ENCODE results near the gene SPIB.
"Not testable (repeated sequence)": the region's sequence is repeated elsewhere in the genome, so short reads cannot be mapped to it uniquely, and the experiment has no call there.

SPIB gene

DNA sequence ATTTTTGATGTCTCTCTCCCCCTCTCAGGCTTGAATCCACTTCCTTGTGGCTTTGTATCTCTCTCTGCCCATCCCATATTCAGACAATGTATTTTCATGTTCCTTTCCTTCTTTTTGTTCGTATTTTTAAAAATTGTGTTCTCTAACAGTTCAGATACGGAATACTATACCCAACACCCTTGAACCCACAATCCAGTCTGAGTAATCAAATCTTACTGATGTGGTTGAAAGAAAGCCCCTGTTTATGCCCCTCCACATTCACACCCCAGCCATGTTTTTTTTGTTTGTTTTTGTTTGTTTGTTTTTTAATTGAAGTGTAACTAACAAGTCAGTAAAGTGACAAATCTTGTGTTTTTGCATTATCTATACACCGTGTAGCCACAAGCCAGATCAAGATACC lies 1.4 kb downstream of the SPIB start:
- no peak for DNase-seq

DNA sequence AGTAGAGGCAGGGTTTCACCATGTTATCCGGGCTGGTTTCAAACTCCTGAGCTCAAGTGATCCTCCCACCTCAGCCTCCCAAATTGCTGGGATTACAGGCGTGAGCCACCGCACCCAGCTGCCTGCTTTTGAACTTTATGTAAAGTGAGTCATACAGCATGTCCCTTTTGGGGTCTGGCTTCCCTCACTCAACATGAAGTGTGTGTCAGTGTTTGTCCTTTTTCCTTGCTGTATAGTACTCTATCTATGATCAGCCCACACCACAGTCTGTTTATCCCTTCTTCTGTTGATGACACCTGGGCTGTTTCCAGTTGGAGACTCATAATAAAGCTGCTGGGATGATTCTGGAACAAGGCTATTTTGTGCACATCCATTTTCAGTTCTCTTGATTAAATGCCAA lies 2.1 kb downstream of the SPIB start:
- DNase-seq, result no peak

GRCh38 chr19:50422397-50423278 lies 3.9 kb downstream of the SPIB start:
- no peak for DNase-seq

DNA sequence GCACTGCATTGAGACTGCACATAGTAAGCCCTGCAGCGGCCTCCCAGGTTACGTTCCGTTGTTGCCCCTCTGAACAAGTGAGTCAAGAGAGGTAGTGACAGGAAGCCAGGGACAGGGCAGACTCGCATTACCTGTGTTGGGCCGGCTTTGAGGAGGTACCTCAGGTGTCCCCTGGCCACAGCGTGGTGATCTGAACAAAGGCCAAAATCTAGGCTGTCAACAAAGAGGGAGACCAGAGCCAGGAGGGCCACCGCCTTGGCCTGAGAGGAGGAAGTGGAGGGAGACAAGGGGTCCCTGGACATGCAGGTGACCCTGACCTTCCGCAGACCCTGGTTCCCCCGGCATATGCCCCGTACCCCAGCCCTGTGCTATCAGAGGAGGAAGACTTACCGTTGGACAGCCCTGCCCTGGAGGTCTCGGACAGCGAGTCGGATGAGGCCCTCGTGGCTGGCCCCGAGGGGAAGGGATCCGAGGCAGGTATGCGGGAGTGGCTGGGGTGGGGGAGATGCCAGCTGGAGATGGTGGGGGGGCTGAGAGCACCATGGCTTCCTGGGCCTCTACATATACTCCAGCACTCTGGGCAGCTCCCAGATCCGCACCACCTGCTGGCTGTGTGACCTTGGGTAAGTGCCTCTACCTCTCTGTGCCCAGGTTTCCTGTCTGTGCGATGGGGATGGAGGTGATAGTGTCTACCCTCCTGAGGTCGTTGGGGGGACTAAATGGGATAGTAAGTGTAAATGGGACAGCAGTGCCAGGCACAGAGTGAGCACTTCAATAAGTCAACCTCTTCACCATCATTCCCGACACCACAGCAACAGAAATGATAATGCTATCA lies 4.8 kb downstream of the SPIB start:
- no peak for DNase-seq

DNA sequence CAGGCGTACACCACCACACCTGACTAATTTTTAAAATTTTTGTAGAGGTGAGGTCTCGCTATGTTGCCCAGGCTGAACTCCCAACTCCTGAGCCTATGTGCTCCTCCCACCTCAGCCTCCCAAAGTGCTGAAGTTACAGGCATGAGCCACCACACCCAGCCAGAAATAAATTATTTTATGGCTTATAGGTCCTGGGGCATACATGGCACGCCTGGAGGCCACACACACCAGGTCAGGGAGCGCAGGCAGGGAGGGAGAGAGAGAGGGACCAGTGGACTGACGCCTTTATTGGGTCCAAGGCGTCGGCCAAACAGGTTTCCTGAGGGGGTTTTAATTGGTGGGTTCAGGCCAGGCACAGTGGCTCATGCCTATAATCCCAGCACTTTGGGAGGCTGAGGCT lies 6.8 kb downstream of the SPIB start:
- DNase-seq, result no peak

DNA sequence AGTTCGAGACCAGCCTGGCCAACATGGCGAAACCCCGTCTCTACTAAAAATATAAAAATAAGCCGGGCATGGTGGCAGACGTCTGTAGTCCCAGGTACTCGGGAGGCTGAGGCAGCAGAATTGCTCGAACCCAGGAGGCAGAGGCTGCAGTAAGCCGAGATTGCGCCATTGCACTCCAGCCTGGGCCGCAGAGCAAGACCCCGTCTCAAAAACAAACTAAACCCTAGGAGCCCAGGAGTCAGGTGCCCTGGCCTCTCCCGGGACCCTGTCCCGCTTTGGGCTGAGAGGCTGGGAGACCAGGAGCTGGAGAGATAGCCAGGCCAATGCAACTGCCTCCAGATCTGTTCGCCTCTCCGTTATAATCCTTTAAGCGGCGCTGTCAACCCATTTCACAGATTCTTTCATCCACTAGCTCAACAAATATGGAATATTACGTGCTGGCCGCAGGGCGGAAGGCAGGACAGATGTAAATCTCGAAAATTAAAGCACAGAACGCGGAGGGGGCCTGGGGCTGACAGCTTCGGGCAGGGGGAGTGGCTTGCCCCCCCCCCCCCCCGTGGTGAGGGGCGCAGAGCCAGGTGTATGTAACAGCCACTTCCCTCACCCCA lies 8.7 kb downstream of the SPIB start:
- no peak for DNase-seq

DNA sequence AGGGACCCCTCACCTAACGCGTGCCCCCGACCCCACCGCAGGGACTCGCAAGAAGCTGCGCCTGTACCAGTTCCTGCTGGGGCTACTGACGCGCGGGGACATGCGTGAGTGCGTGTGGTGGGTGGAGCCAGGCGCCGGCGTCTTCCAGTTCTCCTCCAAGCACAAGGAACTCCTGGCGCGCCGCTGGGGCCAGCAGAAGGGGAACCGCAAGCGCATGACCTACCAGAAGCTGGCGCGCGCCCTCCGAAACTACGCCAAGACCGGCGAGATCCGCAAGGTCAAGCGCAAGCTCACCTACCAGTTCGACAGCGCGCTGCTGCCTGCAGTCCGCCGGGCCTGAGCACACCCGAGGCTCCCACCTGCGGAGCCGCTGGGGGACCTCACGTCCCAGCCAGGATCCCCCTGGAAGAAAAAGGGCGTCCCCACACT lies 9.3 kb downstream of the SPIB start:
- peak; percentile 85 for DNase-seq

DNA sequence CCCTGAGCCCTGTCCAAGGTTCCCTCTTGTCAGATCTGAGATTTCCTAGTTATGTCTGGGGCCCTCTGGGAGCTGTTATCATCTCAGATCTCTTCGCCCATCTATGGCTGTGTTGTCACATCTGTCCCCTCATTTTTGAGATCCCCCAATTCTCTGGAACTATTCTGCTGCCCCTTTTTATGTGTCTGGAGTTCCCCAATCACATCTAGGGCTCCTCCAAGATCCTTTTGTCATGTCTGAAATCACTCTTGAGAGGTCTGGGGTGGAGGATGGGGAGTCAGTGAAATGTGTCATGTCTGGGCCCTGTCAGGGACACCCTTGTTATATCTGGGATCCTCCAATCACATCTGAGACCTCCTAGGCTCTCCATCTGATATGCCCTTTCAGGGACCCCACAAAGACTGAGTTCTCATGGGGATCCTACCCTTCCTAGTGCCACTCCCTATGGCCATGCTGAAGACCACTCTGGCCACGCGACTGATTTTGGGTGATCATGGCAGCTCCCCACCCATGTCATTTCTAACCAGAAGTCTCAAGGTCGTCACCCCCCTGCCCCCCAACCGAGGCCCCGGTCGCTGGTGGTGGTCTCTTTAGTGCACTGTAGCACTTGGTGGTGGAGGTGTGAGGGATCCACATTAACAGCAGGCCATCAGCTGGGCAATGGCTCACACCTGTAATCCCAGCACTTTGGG lies 10.2 kb downstream of the SPIB start:
- no peak for DNase-seq

GRCh38 chr19:50430888-50431342 lies 12.2 kb downstream of the SPIB start:
- DNase-seq, result no peak

GRCh38 chr19:50431343-50432220 lies 12.8 kb downstream of the SPIB start:
- DNase-seq, result peak; percentile 89

- DNase-seq, result no peak
Measured at GRCh38 chr19:50432221-50433028, 13.7 kb downstream of the SPIB start, which contains the start of gene MYBPC2. Gene MYBPC2, plus strand, starts transcription at chr19:50432892. Its CDS starts 62 bp downstream, at chr19:50432954.

DNA sequence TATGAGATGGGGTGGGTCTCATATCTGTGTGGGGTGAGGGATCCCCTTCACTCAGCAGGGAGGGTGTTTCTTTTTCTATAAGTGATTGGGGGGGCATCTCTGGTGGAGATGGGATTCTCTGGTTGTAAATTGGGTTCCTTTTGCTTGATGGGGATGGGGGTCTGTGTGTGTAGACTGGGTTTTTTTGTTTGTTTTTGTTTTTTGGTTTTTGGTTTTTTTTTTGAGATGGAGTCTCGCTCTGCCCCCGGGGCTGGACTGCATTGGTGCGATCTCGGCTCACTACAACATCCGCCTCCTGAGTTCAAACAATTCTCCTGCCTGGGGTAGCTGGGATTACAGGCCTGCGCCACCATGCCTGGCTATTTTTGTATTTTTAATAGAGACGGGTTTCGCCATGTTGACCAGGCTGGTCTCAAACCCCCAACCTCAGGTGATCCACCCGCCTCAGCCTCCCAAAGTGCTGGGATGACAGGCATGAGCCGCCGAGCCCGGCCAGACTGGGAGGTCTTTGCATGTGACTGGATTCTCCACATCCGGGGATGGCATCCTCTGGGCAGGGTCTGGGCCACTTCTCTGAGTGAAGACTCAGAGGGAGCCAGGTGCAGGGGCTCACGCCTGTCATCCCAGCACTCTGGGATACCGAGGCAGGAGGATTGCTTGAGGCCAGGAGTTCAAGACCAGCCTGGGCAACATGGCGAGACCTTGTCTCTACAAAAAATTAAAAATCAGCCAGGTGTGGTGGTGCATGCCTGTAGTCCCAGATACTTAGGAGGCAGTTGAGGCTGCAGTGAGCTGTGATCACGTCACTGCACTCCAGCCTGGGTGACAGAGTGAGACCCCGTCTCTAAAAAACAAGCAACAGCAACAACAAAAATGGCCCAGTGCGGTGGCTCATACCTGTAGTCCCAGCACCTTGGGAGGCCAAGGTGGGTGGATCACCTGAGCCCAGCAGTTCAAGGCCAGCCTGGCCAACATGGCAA lies 14.8 kb downstream of the SPIB start:
- DNase-seq, result no peak

DNA sequence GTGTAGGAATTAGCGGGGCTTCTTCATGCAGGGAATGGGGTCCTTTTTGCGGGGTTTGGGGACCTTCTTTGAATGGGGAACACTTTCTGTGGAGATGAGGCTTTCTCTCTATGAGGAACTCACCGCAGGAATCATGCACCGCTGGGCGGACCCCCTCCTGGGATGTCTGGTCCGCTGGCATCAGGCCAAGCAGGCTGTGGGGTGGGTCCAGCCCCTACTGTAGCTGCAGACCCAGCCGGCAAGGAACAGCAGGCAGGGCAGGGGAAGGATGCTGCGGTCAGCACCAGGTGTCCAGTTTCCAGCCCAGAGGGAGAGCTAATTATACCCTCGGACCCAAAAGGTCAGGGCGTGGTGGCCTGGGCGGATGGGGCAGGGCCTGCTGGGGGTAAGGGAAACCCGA lies 15.8 kb downstream of the SPIB start:
- no peak for DNase-seq

GRCh38 chr19:50435221-50435620 lies 16.5 kb downstream of the SPIB start:
- no peak for DNase-seq

DNA sequence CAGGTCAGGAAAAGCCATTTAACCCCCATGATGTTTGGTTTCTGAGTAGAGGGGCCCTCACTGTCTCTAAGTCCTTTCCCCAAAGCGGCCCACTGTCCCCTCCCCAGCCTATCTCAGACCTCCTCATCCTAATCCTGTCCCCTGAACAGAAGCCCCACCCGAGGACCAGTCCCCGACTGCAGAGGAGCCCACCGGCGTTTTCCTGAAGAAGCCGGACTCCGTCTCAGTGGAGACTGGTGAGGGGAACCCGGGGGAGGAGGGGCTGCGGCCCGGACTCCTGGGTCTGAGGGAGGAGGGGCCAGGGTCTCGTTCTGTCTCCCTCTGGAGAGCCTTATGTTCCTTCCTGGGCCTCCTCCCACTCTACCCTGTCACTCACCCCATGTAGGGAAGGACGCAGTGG lies 16.9 kb downstream of the SPIB start:
- no peak for DNase-seq

GRCh38 chr19:50437862-50438449 lies 19.2 kb downstream of the SPIB start:
- DNase-seq, result no peak

- DNase-seq, result not testable (repeated sequence)
Measured at GRCh38 chr19:50439130-50439529, 20.4 kb downstream of the SPIB start.

- no peak for DNase-seq
Measured at GRCh38 chr19:50444059-50444458, 25.3 kb downstream of the SPIB start.

DNA sequence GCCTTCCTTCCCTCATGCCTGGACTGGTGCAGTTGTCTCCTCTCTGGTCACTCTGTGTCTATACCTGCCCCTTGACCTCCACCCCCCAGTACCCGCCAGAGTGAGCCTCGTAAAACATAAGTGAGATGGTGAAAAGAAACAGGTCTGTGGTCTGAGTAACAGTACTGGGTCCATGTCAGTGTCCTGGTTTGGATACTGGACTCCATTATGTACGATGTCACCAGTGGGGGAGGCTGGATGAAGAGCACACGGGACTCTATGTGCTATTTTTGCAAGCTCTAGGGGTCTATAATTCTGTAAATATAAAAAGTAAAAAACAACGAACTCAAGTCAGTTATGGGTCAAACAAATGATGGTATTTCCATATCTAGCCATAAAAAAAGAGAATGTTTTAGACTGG lies 28.3 kb downstream of the SPIB start:
- no peak for DNase-seq

All from OCI-M1 (cell line).